Measurements from ENCODE around the gene DGKG.

DNA sequence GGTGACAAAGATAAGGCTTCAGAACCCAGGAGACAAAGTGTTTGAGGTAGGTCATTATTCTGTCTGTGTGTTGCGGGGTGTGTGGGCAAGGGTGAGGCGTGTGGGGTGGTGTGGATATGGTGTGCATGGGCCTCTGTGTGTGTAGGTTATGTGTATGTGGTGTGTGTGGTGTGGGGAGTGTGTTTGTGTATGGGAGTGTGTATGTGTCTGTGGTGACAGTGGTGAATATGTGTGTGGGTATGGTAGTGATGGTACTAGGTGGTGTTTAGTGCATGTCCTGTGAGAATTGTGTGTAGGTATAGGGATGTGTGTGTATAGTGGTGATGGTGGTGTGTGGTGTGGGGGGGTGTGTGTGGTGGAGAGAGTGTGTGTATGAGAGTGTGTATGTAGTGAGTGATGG is 236.9 kb downstream of the DGKG start:
- TF ChIP-seq, protein P1, sequence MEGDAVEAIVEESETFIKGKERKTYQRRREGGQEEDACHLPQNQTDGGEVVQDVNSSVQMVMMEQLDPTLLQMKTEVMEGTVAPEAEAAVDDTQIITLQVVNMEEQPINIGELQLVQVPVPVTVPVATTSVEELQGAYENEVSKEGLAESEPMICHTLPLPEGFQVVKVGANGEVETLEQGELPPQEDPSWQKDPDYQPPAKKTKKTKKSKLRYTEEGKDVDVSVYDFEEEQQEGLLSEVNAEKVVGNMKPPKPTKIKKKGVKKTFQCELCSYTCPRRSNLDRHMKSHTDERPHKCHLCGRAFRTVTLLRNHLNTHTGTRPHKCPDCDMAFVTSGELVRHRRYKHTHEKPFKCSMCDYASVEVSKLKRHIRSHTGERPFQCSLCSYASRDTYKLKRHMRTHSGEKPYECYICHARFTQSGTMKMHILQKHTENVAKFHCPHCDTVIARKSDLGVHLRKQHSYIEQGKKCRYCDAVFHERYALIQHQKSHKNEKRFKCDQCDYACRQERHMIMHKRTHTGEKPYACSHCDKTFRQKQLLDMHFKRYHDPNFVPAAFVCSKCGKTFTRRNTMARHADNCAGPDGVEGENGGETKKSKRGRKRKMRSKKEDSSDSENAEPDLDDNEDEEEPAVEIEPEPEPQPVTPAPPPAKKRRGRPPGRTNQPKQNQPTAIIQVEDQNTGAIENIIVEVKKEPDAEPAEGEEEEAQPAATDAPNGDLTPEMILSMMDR (IDR thresholded peaks at IDR 0.05): no peak
- no peak for TF ChIP-seq POLR2A (IDR thresholded peaks at IDR 0.05)
- no peak for TF ChIP-seq POLR2AphosphoS5 (IDR thresholded peaks at IDR 0.05)

All from breast epithelium (tissue), 3 donors.